Ovary (tissue), 9 donors: ENCODE measurements around the gene UBE2E3. TPM values are rescaled to one million over a fixed set of nuclear protein-coding genes. Genes with fewer than 3 reads are reported as not detected.

ENCODE experiments used
- DNase-seq, 5 donors: peaks; one replicate each; pipeline ENCODE4 v3.0.0-alpha.2; 2019 to 2020
- H3K27ac ChIP-seq, 2 donors: fragments of 200-600 bp; one replicate each; pipeline versions ENCODE4 v1.5.1 to v1.8.0; 2019 to 2022
- H3K27me3 ChIP-seq: fragments of 200-600 bp; one replicate; pipeline ENCODE4 v1.8.0; 2022
- H3K36me3 ChIP-seq: fragments of 200-600 bp; sonication (generic); one replicate; pipeline ENCODE4 v1.5.1; 2019
- H3K4me1 ChIP-seq: one replicate; pipeline ENCODE4 v1.8.1; 2013; ENCODE audit warnings: mild to moderate bottlenecking, moderate library complexity; ENCODE audit not compliant: insufficient read depth
- H3K4me3 ChIP-seq: fragments of 200-600 bp; sonication (generic); one replicate; pipeline ENCODE4 v1.5.1; 2017
- H3K9me3 ChIP-seq, 2 donors: fragments of 200-600 bp in 1 of 2; sonication (generic) in 1 of 2; one replicate each; pipeline versions ENCODE4 v1.5.1 to v1.8.1; 2013 to 2019; ENCODE audit warnings: mild to moderate bottlenecking in 1 of 2, moderate library complexity in 1 of 2
- EP300 ChIP-seq: sonication (generic); formaldehyde crosslinking; IDR thresholded peaks from one replicate; pipeline ENCODE4 v1.6.1; 2017; ENCODE audit warnings: antibody characterized with exemption
- POLR2A ChIP-seq: fragments of 450-650 bp; IDR thresholded peaks from one replicate; pipeline ENCODE4 v1.6.1; 2017; ENCODE audit warnings: antibody characterized with exemption, mild to moderate bottlenecking, moderate library complexity
- WGBS, 3 donors: extraction: QIAGEN DNeasy Blood & Tissue Kit in 1 of 3; methylation state at CpG; one replicate each; pipeline versions ENCODE4 v1.1.5 to v1.1.7; 2013 to 2017; 5-methylcytosine and 5-hydroxymethylcytosine counted together
- intact Hi-C, 4 donors: fragments of 100-400 bp; cut with DNase I; formaldehyde crosslinking; loops; one replicate each; pipeline versions ENCODE4 v1.11.0 to v1.15.1; 2022 to 2023
- polyA plus RNA-seq, 2 donors: library from polyadenylated mRNA; stranded (reverse); fragments of 200-250 nt in 1 of 2; fragments of 350-450 nt in 1 of 2; fragmentation: Illumina TruSeq in 1 of 2; extraction: RNeasy Lipid Tissue Mini Kit (QIAGEN cat#74804) in 1 of 2; gene quantifications; one replicate each; pipeline ENCODE4 v1.2.3, GENCODE V29; 2013 to 2014
- total RNA-seq, 7 donors: library from RNA; depleted of rRNA in 2 of 7; stranded (reverse); fragments of >200 nt in 2 of 7; fragmentation: NEBNext Ultra II Directional in 3 of 7; extraction: Animal tissue kit (Norgen Biotek cat#: 25700) in 3 of 7; gene quantifications; one replicate each; pipeline versions ENCODE4 v1.1.0 to v1.2.4, GENCODE V29; 2016 to 2023
- TF ChIP-seq, protein P1 (sequence below), 3 donors: fragments of 450-650 bp in 2 of 3; fragments of 200-600 bp in 1 of 3; IDR thresholded peaks; one replicate each; pipeline versions ENCODE4 v1.5.1 to v1.8.0; 2016 to 2022; ENCODE audit warnings: antibody characterized with exemption in 3 of 3, mild to moderate bottlenecking in 1 of 3
- donor health status: DM: no; HTN: no; CAD: no; lungs with moderate emphysema.
- donor health status: DM: no; HTN: no; CAD: no.
- donor health status: Bipolar disorder and iron deficiency.
- donor health status: DM: yes; HTN: yes; CAD: no.
- donor health status: DM: no; HTN: no; CAD: no.
- donor health status: DM: yes; HTN: yes; CAD: no.

UBE2E3 gene
- total and polyA plus RNA-seq, 9 donors = 43.0 to 96.3 (median 49.8) TPM

DNA sequence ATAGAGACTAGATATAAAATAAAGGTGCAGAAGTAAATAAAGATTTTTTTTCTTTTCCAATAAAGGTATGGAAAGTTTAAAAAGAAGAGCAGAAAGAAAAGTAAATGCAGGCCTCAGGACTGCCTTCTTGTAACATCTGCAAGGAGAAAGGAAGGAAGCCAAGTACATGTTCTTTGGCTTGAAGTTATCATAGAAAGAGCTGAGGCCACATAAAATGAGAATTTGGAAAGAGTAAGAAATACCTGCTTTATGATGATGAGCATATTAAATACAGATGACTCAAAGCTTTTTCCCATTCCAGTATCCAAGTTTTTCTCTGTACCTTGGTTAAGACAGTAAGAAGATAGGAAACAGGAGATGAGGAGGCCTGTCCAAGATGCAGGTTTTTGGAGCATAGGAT lies 25.3 kb upstream of the UBE2E3 start:
- Histone ChIP-seq H3K4me1 (no peaks in the 10 kb centered on the region), H3K9me3 (no peaks in the 10 kb centered on the region), H3K36me3 (no peaks in the 10 kb centered on the region), H3K4me3 (no peak overlapping the region), H3K27me3 (no peaks in the 10 kb centered on the region), H3K27ac (no peak overlapping the region)
- TF ChIP-seq, protein P1, sequence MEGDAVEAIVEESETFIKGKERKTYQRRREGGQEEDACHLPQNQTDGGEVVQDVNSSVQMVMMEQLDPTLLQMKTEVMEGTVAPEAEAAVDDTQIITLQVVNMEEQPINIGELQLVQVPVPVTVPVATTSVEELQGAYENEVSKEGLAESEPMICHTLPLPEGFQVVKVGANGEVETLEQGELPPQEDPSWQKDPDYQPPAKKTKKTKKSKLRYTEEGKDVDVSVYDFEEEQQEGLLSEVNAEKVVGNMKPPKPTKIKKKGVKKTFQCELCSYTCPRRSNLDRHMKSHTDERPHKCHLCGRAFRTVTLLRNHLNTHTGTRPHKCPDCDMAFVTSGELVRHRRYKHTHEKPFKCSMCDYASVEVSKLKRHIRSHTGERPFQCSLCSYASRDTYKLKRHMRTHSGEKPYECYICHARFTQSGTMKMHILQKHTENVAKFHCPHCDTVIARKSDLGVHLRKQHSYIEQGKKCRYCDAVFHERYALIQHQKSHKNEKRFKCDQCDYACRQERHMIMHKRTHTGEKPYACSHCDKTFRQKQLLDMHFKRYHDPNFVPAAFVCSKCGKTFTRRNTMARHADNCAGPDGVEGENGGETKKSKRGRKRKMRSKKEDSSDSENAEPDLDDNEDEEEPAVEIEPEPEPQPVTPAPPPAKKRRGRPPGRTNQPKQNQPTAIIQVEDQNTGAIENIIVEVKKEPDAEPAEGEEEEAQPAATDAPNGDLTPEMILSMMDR (IDR thresholded peaks at IDR 0.05) = no peak
- no peak for TF ChIP-seq POLR2A
- DNase-seq = no peak
- intact Hi-C loops = no loop called here

- H3K27ac ChIP-seq = no peak overlapping the region
- no peaks in the 10 kb centered on the region for H3K9me3 ChIP-seq
- no peaks in the 10 kb centered on the region for H3K36me3 ChIP-seq
- DNase-seq = no peak
- WGBS, 3 donors = 83 to 91% (median 85%) methylated on average over 1 of the region's 1 CpG
- no peaks in the 10 kb centered on the region for H3K27me3 ChIP-seq
- no peaks in the 10 kb centered on the region for H3K4me1 ChIP-seq
- TF ChIP-seq, protein P1 (IDR thresholded peaks at IDR 0.05) = no peak
- TF ChIP-seq POLR2A = no peak
- no peak overlapping the region for H3K4me3 ChIP-seq
- intact Hi-C loops = no loop called here
These were observed 20.6 kb upstream of the UBE2E3 start for GRCh38 chr2:180959787-180960186.

GRCh38 chr2:180960982-180961381 lies 19.4 kb upstream of the UBE2E3 start:
- WGBS, 3 donors = 67 to 88% (median 83%) methylated on average over 3 of the region's 3 CpGs
- TF ChIP-seq, protein P1 (IDR thresholded peaks at IDR 0.05) = no peak
- TF ChIP-seq POLR2A (no peak), EP300 (no peak)
- Histone ChIP-seq H3K27ac (no peak overlapping the region), H3K27me3 (no peaks in the 10 kb centered on the region), H3K36me3 (no peaks in the 10 kb centered on the region), H3K4me1 (no peaks in the 10 kb centered on the region), H3K9me3 (no peaks in the 10 kb centered on the region), H3K4me3 (no peak overlapping the region)
- no peak for DNase-seq
- intact Hi-C loops = no loop called here

GRCh38 chr2:180962727-180963314 lies 17.6 kb upstream of the UBE2E3 start:
- DNase-seq = no peak

More at GRCh38 chr2:180962727-180963314, 17.6 kb upstream of the UBE2E3 start:
- intact Hi-C loops = no loop called here
- no peaks in the 10 kb centered on the region for H3K27me3 ChIP-seq
- TF ChIP-seq POLR2A (no peak), EP300 (no peak)
- TF ChIP-seq, protein P1 (IDR thresholded peaks at IDR 0.05) = no peak
- WGBS, 3 donors = 90 to 91% (median 90%) methylated on average over 4 of the region's 4 CpGs
- H3K36me3 ChIP-seq = no peaks in the 10 kb centered on the region
- H3K27ac ChIP-seq = no peak overlapping the region
- no peaks in the 10 kb centered on the region for H3K4me1 ChIP-seq
- H3K4me3 ChIP-seq = no peak overlapping the region
- H3K9me3 ChIP-seq = no peaks in the 10 kb centered on the region
